Measurements from ENCODE around the gene GOLGA5.

GOLGA5 gene

GRCh38 chr14:92798811-92799210, 4.7 kb downstream of the GOLGA5 start:
- Histone ChIP-seq H3K4me1 (peaks cover 10% of the 10 kb centered on the region), H3K36me3 (peaks cover 11% of the 10 kb centered on the region), H3K4me3 (ENCODE audit: low read depth, low read length) (no peak overlapping the region), H3K27me3 (no peaks in the 10 kb centered on the region), H3K9me3 (no peaks in the 10 kb centered on the region)
- no peak for TF ChIP-seq CTCF (IDR thresholded peaks at IDR 0.05; ENCODE audit: low read depth, low read length)
- DNase-seq: no peak

- TF ChIP-seq CTCF (IDR thresholded peaks at IDR 0.05; ENCODE audit: low read depth, low read length): no peak
- peaks cover 11% of the 10 kb centered on the region for H3K36me3 ChIP-seq
- no peaks in the 10 kb centered on the region for H3K9me3 ChIP-seq
These were observed 5.9 kb downstream of the GOLGA5 start for GRCh38 chr14:92800012-92800411.

GRCh38 chr14:92800525-92800924, 6.4 kb downstream of the GOLGA5 start:
- TF ChIP-seq CTCF (IDR thresholded peaks at IDR 0.05; ENCODE audit: low read depth, low read length): no peak
- H3K27me3 ChIP-seq: no peaks in the 10 kb centered on the region
- H3K4me3 ChIP-seq (ENCODE audit: low read depth, low read length): no peak overlapping the region
- no peaks in the 10 kb centered on the region for H3K9me3 ChIP-seq
- peaks cover 3% of the 10 kb centered on the region; the same call in 1 of the 2 replicates for H3K4me1 ChIP-seq
- peaks cover 11% of the 10 kb centered on the region for H3K36me3 ChIP-seq
- no peak for DNase-seq

More at GRCh38 chr14:92800012-92800411, 5.9 kb downstream of the GOLGA5 start:
- Histone ChIP-seq H3K4me3 (ENCODE audit: low read depth, low read length) (no peak overlapping the region), H3K4me1 (peaks cover 8% of the 10 kb centered on the region), H3K27me3 (no peaks in the 10 kb centered on the region)
- no peak for DNase-seq

GRCh38 chr14:92801917-92802316, 7.8 kb downstream of the GOLGA5 start:
- no peaks in the 10 kb centered on the region for H3K9me3 ChIP-seq
- TF ChIP-seq CTCF (IDR thresholded peaks at IDR 0.05; ENCODE audit: low read depth, low read length): no peak
- H3K36me3 ChIP-seq: peaks cover 21% of the 10 kb centered on the region
- no peaks in the 10 kb centered on the region for H3K27me3 ChIP-seq
- H3K4me3 ChIP-seq (ENCODE audit: low read depth, low read length): no peak overlapping the region
- DNase-seq: no peak
- H3K4me1 ChIP-seq: peaks cover 3% of the 10 kb centered on the region; the same call in 1 of the 2 replicates

DNA sequence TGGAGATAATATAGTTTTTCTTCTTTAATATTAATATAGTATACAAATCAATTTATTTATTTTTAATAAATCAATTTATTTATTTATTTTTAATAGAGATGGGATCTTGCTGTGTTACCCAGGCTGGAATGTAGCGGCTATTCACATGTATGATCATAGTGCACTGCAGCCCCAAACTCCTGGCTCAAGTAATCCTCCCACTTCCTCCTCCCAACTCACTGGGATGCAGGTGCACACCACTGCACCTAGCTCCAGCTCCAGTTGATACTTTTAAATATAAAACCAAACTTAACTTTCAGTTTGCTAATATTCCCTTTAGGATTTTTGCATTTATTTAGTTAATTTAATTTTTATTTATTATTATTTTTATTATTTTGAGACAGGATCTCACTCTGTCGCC, 8.6 kb downstream of the GOLGA5 start:
- no peak for TF ChIP-seq CTCF (IDR thresholded peaks at IDR 0.05; ENCODE audit: low read depth, low read length)
- H3K4me3 ChIP-seq (ENCODE audit: low read depth, low read length): no peak overlapping the region
- peaks cover 3% of the 10 kb centered on the region; the same call in 1 of the 2 replicates for H3K4me1 ChIP-seq
- H3K27me3 ChIP-seq: no peaks in the 10 kb centered on the region
- no peak for DNase-seq
- no peaks in the 10 kb centered on the region for H3K9me3 ChIP-seq
- H3K36me3 ChIP-seq: peaks cover 27% of the 10 kb centered on the region

DNA sequence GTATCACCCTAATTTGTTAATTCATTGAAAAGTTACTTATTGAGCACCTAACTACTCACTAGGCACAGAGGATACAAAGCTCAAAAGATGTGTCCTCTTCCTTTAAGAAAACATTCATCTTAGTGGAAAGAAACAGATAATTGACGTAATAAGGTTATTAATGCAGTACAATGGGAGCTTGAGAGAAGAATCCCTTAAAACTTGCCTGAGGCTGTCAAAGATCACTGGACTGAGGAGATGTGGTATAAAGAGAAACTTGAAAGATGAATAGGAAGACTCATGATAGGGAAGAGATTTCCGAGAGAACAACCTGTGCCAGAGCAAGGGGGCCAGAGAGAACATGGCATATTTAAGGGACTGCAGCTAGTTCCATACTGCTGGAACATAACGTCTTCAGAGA, 19.1 kb downstream of the GOLGA5 start:
- peaks cover 52% of the 10 kb centered on the region for H3K36me3 ChIP-seq

More for the DNA sequence above, 19.1 kb downstream of the GOLGA5 start:
- Histone ChIP-seq H3K27me3 (no peaks in the 10 kb centered on the region), H3K4me1 (peaks cover under 1% of the 10 kb centered on the region; the same call in 1 of the 2 replicates), H3K4me3 (ENCODE audit: low read depth, low read length) (no peak overlapping the region), H3K9me3 (no peaks in the 10 kb centered on the region)
- DNase-seq: no peak
- no peak for TF ChIP-seq CTCF (IDR thresholded peaks at IDR 0.05; ENCODE audit: low read depth, low read length)
